Measurements from ENCODE around the gene AP3B1.

AP3B1 gene

GRCh38 chr5:78005021-78005785, 289.3 kb downstream of the AP3B1 start:
- DNase-seq (ENCODE audit: low read depth in 3 of 3) = no peak

GRCh38 chr5:78004559-78004958, 289.9 kb downstream of the AP3B1 start:
- no peak for DNase-seq (ENCODE audit: low read depth in 3 of 3)

- no peak for DNase-seq (ENCODE audit: low read depth in 3 of 3)
Measured at GRCh38 chr5:78003919-78004318, 290.6 kb downstream of the AP3B1 start.

GRCh38 chr5:78003450-78003849, 291.0 kb downstream of the AP3B1 start:
- DNase-seq (ENCODE audit: low read depth in 3 of 3) = no peak

GRCh38 chr5:78002690-78003089, 291.8 kb downstream of the AP3B1 start:
- DNase-seq (ENCODE audit: low read depth in 3 of 3) = no peak

GRCh38 chr5:78001197-78001596, 293.3 kb downstream of the AP3B1 start:
- DNase-seq (ENCODE audit: low read depth in 3 of 3) = no peak

- no peak for DNase-seq (ENCODE audit: low read depth in 3 of 3)
Measured at GRCh38 chr5:78000191-78000590, 294.3 kb downstream of the AP3B1 start.

- DNase-seq (ENCODE audit: low read depth in 3 of 3) = no peak
Measured at GRCh38 chr5:77999399-77999798, 295.1 kb downstream of the AP3B1 start.

- DNase-seq (ENCODE audit: low read depth in 3 of 3) = no peak
Measured at GRCh38 chr5:77996943-77997342, 297.6 kb downstream of the AP3B1 start.

- DNase-seq (ENCODE audit: low read depth in 3 of 3) = no peak
Measured at GRCh38 chr5:77995793-77996409, 298.6 kb downstream of the AP3B1 start.

- DNase-seq (ENCODE audit: low read depth in 3 of 3) = no peak
Measured at GRCh38 chr5:77994943-77995342, 299.6 kb downstream of the AP3B1 start.

- no peak for DNase-seq (ENCODE audit: low read depth in 3 of 3)
Measured at GRCh38 chr5:77993855-77994318, 300.6 kb downstream of the AP3B1 start.

GRCh38 chr5:77993141-77993854, 301.2 kb downstream of the AP3B1 start:
- no peak for DNase-seq (ENCODE audit: low read depth in 3 of 3)

GRCh38 chr5:77991084-77991483, 303.4 kb downstream of the AP3B1 start:
- DNase-seq (ENCODE audit: low read depth in 3 of 3) = no peak

- DNase-seq (ENCODE audit: low read depth in 3 of 3) = no peak
Measured at GRCh38 chr5:77990020-77990419, 304.5 kb downstream of the AP3B1 start.

- DNase-seq (ENCODE audit: low read depth in 3 of 3) = no peak
Measured at GRCh38 chr5:77987988-77988387, 306.5 kb downstream of the AP3B1 start.

- no peak for DNase-seq (ENCODE audit: low read depth in 3 of 3)
Measured at GRCh38 chr5:77987331-77987730, 307.2 kb downstream of the AP3B1 start.

GRCh38 chr5:77986261-77986660, 308.2 kb downstream of the AP3B1 start:
- no peak for DNase-seq (ENCODE audit: low read depth in 3 of 3)

GRCh38 chr5:77985247-77985646, 309.3 kb downstream of the AP3B1 start:
- DNase-seq (ENCODE audit: low read depth in 3 of 3) = no peak

- no peak for DNase-seq (ENCODE audit: low read depth in 3 of 3)
Measured at GRCh38 chr5:77984587-77984986, 309.9 kb downstream of the AP3B1 start.

GRCh38 chr5:77983482-77984199, 310.9 kb downstream of the AP3B1 start:
- DNase-seq (ENCODE audit: low read depth in 3 of 3) = no peak

GRCh38 chr5:77981820-77982219, 312.7 kb downstream of the AP3B1 start:
- DNase-seq (ENCODE audit: low read depth in 3 of 3) = no peak

Data from stimulated activated CD4-positive, alpha-beta T cell treated with anti-CD3 and anti-CD28 coated beads, TNF-alpha, amount 100 ng/mL, for 48 hours (primary cell).